ENCODE data around the gene MS4A8. TPM values are rescaled to one million over a fixed set of nuclear protein-coding genes. Genes with fewer than 3 reads are reported as not detected.
A peak's percentile ranks its signal among the peaks of the same experiment; 100 is the strongest.

MS4A8 gene
- total RNA-seq, 4 donors from 2014 or later, result 13.2 to 541 (median 356) TPM

DNA sequence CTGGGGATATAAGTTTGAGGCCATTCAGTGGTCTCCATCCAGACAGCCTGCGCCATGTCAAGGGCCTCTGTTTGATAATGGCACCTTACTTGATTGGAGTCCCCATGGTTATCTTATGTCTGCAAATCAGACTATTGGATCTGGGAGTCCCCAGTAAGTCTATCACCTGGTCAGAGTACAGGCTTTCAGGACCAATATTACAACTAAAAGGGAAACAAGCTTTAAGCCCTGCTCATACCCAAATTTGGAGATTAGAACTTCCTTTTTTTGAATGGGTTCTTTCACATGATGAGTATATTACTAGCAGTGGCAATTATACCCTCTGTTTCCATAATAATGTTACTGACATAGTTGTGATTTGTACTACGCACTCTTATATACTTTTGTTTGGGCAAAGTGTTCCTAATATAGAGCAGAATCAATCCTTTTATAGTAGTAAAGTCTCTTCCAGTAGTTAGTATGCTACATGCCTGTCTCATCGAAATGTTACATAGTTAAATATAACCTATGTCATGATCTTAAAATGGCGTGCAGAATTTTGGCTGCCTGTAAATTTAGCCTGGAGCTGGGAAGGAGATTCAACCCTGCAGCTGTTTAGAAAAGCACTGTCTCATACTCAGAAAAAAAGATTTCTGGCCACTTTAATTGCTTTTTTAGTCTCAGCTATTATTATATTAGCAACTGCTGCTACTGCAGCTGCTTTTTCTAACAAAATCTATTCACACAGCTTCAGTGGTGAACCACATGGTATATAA is 62.2 kb downstream of the MS4A8 start:
- no peaks in the 10 kb centered on the region for H3K27me3 ChIP-seq
- H3K27ac ChIP-seq, result no peak overlapping the region
- no peaks in the 10 kb centered on the region for H3K36me3 ChIP-seq
- TF ChIP-seq, protein P1, sequence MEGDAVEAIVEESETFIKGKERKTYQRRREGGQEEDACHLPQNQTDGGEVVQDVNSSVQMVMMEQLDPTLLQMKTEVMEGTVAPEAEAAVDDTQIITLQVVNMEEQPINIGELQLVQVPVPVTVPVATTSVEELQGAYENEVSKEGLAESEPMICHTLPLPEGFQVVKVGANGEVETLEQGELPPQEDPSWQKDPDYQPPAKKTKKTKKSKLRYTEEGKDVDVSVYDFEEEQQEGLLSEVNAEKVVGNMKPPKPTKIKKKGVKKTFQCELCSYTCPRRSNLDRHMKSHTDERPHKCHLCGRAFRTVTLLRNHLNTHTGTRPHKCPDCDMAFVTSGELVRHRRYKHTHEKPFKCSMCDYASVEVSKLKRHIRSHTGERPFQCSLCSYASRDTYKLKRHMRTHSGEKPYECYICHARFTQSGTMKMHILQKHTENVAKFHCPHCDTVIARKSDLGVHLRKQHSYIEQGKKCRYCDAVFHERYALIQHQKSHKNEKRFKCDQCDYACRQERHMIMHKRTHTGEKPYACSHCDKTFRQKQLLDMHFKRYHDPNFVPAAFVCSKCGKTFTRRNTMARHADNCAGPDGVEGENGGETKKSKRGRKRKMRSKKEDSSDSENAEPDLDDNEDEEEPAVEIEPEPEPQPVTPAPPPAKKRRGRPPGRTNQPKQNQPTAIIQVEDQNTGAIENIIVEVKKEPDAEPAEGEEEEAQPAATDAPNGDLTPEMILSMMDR (IDR thresholded peaks at IDR 0.05), result no peak
- TF ChIP-seq POLR2A (IDR thresholded peaks at IDR 0.05), result no peak
- no peak overlapping the region for H3K4me3 ChIP-seq
- H3K4me1 ChIP-seq, result no peaks in the 10 kb centered on the region
- H3K9me3 ChIP-seq, result no peaks in the 10 kb centered on the region
- no peak for DNase-seq

DNA sequence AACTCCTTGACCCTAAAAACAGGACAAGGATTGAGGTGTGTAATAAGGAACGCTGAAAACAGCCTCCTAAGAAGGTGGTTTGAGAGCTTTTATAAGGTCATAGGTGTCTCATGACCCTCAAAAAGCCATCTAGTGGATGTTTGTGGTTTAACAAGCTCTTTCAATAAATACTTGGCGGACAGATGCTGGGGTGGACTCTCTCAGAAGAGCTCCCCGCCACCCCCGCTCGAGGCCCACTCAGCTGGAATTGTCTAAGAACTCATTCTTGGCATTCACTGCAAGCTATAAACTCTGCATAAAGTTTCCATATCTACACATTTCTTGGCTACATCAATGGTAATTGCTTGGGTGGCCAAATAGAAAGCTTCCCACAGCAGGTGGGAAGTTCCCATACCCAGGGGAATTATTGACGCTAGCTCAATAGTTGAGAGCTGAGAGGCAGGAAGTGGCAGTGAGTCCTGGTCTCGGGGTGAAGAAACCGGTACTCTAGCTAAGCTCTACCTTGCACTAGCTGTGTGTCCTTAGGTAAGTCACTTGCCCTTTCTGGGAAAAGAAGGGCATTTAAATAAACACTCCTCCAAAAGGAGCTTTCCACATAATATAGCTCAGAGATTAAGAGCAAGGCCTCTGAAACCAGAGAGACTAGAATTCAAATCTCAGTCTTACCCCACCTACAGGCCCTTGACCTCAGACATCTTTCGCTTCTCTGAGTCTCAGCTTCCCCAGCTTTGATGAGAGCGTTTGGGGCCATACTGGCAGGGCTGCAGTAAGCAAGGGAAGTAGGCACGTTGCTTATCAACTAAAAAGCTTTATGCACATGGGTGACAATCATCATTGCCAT is 63.7 kb downstream of the MS4A8 start:
- H3K4me1 ChIP-seq, result no peaks in the 10 kb centered on the region
- no peak overlapping the region for H3K4me3 ChIP-seq
- no peaks in the 10 kb centered on the region for H3K36me3 ChIP-seq
- TF ChIP-seq, protein P1 (IDR thresholded peaks at IDR 0.05), result peak in 3 of 6 experiments; percentile 33 to 47 (median 45)
- TF ChIP-seq POLR2A (IDR thresholded peaks at IDR 0.05), result no peak
- no peaks in the 10 kb centered on the region for H3K27me3 ChIP-seq
- no peak overlapping the region for H3K27ac ChIP-seq
- peak in 1 of 3 donors; percentile 7 for DNase-seq
- no peaks in the 10 kb centered on the region for H3K9me3 ChIP-seq

DNA sequence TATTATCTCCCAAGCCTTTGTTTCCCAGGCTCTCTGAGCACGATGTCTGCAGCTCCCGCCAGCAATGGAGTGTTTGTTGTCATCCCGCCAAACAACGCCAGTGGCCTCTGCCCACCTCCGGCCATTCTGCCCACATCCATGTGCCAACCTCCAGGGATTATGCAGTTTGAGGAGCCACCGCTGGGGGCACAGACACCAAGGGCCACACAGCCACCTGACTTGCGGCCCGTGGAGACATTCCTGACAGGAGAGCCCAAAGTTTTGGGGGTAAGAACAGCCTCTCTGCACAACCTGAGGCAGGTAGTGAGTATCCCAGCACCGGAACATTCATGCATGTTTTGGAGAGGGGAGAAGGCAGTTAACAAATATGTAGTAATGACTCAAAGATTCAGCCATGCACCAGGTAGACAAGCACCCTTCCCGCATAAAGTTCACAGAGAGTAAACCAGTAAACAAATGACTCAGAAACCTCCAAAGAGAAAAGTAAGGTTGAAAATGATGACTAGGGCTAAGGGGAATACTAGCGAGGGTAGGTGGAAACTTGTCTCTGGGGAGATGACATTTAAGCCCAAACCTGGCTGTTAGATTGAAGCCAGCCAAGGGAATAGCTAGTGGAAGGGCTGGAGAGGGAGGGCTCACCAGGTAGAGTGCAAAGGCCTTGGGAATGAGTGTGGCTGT is 64.4 kb downstream of the MS4A8 start:
- peak in 2 of 3 donors; percentile 27 to 29 for DNase-seq
- Histone ChIP-seq H3K27ac (peak overlapping the region in 1 of 4 donors; percentile 33), H3K9me3 (no peaks in the 10 kb centered on the region), H3K27me3 (no peaks in the 10 kb centered on the region), H3K36me3 (no peaks in the 10 kb centered on the region), H3K4me3 (no peak overlapping the region), H3K4me1 (no peaks in the 10 kb centered on the region)
- TF ChIP-seq, protein P1 (IDR thresholded peaks at IDR 0.05), result no peak
- TF ChIP-seq POLR2A (IDR thresholded peaks at IDR 0.05), result no peak

DNA sequence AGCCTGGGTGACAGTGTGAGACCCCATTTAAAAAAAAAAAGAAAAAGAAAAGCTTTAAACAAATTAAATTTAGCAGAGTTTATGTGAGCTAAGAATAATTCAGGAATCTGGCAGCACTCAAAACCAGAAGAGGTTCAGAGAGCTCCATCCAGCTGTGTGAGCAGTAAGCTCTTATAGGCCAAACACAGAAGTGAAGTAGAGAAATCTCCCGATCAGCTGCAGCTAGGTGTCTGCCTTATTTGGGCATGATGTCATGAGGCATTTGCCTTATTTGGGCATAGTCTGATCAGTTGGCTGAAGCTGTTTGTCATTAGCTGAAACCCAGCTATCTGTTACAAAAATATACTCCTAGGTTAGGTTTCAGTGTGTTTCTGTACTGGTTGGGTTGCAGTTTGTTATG is 65.5 kb downstream of the MS4A8 start:
- DNase-seq, result peak in 1 of 3 donors; percentile 2
- no peaks in the 10 kb centered on the region for H3K36me3 ChIP-seq
- H3K4me3 ChIP-seq, result no peak overlapping the region
- no peaks in the 10 kb centered on the region for H3K27me3 ChIP-seq
- H3K4me1 ChIP-seq, result no peaks in the 10 kb centered on the region
- H3K9me3 ChIP-seq, result no peaks in the 10 kb centered on the region
- TF ChIP-seq, protein P1 (IDR thresholded peaks at IDR 0.05), result no peak
- no peak for TF ChIP-seq POLR2A (IDR thresholded peaks at IDR 0.05)
- no peak overlapping the region for H3K27ac ChIP-seq

DNA sequence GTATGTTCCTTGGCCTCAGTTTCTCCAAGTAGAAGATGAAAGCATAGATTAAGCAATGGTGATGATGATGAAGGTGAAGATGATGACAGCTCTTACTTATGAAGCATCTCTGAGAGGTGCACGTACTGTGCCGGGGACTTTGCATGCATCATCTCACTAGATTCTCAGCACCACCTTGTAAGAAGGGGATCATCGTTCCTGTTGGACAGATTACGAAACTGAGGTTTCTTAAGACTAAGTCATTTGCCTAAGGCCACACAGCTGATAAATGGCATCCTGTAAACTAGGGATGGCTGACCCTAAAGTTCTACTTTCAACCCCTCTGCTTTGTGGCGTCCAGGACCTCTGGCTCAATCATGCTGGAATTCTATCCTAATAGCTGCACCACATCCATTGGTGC is 65.9 kb downstream of the MS4A8 start:
- no peak for DNase-seq
- TF ChIP-seq POLR2A (IDR thresholded peaks at IDR 0.05), result no peak
- TF ChIP-seq, protein P1 (IDR thresholded peaks at IDR 0.05), result no peak
- no peaks in the 10 kb centered on the region for H3K9me3 ChIP-seq
- no peaks in the 10 kb centered on the region for H3K36me3 ChIP-seq
- H3K27me3 ChIP-seq, result no peaks in the 10 kb centered on the region
- no peak overlapping the region for H3K4me3 ChIP-seq
- no peaks in the 10 kb centered on the region for H3K4me1 ChIP-seq
- H3K27ac ChIP-seq, result no peak overlapping the region

Data from Peyer's patch (tissue), 4 donors.